Body of pancreas (tissue), 4 donors: ENCODE results near the gene POLR1C. TPM values are rescaled to one million over a fixed set of nuclear protein-coding genes. Genes with fewer than 3 reads are reported as not detected.

Experiments used
- ATAC-seq: fragments of 150-250 bp; one replicate; pipeline ENCODE4 v1.9.1; 2016
- DNase-seq, 4 donors: peaks; one replicate each; pipeline ENCODE4 v3.0.0-alpha.2; 2019
- H3K27ac ChIP-seq, 4 donors: fragments of 200-600 bp; sonication (generic); 1 replicate in 3 of 4; 2 replicates in 1 of 4; pipeline versions ENCODE4 v1.5.1 to v1.6.1; 2016 to 2019; ENCODE audit warnings: mild to moderate bottlenecking in 1 of 4, mixed read lengths in 1 of 4, moderate library complexity in 1 of 4
- H3K27me3 ChIP-seq, 2 donors: fragments of 200-600 bp; sonication (generic); one replicate each; pipeline ENCODE4 v1.6.0; 2016; ENCODE audit warnings: mild to moderate bottlenecking in 1 of 2
- H3K36me3 ChIP-seq, 2 donors: fragments of 200-600 bp; sonication (generic); replicated peaks in 1 of 2; 2 replicates each; pipeline ENCODE4 v1.5.1; 2016; ENCODE audit warnings: low read depth in 2 of 2; ENCODE audit not compliant: insufficient read depth in 1 of 2
- H3K4me1 ChIP-seq: fragments of 200-600 bp; sonication (generic); one replicate; pipeline ENCODE4 v1.6.0; 2016
- H3K4me3 ChIP-seq, 2 donors: fragments of 200-600 bp; sonication (generic); 1 replicate in 1 of 2; 2 replicates in 1 of 2; pipeline ENCODE4 v1.5.1; 2016 to 2019
- H3K9me3 ChIP-seq, 3 donors: fragments of 200-600 bp; sonication (generic); 1 replicate in 2 of 3; 2 replicates in 1 of 3; pipeline ENCODE4 v1.5.1; 2016
- POLR2A ChIP-seq, 3 donors: fragments of 450-650 bp; IDR thresholded peaks; one replicate each; pipeline ENCODE4 v1.6.1; 2016; ENCODE audit warnings: antibody characterized with exemption in 3 of 3, mild to moderate bottlenecking in 2 of 3
- WGBS, 2 donors: methylation state at CpG; one replicate each; pipeline ENCODE4 v1.1.5; 2017; 5-methylcytosine and 5-hydroxymethylcytosine counted together
- intact Hi-C: fragments of 100-400 bp; cut with DNase I; formaldehyde crosslinking; loops from one replicate; pipeline ENCODE4 v1.15.1; 2023
- total RNA-seq, 2 donors: library from RNA; depleted of rRNA; stranded (reverse); fragments of >200 nt; gene quantifications; one replicate each; pipeline ENCODE4 v1.1.0, GENCODE V29; 2016
- TF ChIP-seq, protein P1 (sequence below), 7 experiments: fragments of 450-650 bp in 4 of 7; fragments of 200-600 bp in 3 of 7; sonication (generic) in 3 of 7; IDR thresholded peaks; one replicate each; pipeline ENCODE4 v1.5.1; 2016 to 2019; ENCODE audit warnings: antibody characterized with exemption in 7 of 7

Gene POLR1C
- total RNA-seq, 2 donors from 2014 or later = 19.1 to 20.2 TPM

DNA sequence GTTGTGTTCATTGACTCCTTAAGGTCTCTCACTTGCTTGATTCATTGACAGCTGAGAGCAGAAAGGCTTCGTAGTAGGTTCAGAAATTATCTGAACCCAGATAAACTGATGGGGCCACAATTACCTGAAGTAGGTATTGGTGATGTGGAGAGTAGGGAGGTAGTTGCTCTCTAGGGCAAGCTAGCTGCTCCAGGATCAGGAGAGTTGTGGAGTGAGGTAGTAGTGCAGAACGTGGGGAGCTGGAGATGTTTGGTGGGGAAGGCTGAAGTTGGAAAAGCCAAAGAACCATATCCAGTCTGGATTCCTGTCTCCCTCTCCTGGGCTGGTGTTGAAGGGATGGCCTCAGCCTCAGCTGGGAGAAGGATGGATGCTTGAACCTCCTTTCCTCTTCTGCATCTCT is 23.7 kb upstream of the POLR1C start:
- TF ChIP-seq, protein P1, sequence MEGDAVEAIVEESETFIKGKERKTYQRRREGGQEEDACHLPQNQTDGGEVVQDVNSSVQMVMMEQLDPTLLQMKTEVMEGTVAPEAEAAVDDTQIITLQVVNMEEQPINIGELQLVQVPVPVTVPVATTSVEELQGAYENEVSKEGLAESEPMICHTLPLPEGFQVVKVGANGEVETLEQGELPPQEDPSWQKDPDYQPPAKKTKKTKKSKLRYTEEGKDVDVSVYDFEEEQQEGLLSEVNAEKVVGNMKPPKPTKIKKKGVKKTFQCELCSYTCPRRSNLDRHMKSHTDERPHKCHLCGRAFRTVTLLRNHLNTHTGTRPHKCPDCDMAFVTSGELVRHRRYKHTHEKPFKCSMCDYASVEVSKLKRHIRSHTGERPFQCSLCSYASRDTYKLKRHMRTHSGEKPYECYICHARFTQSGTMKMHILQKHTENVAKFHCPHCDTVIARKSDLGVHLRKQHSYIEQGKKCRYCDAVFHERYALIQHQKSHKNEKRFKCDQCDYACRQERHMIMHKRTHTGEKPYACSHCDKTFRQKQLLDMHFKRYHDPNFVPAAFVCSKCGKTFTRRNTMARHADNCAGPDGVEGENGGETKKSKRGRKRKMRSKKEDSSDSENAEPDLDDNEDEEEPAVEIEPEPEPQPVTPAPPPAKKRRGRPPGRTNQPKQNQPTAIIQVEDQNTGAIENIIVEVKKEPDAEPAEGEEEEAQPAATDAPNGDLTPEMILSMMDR (IDR thresholded peaks at IDR 0.05) = no peak
- TF ChIP-seq POLR2A (IDR thresholded peaks at IDR 0.05) = no peak
- WGBS, 2 donors = 70 to 80% methylated on average over 2 of the region's 2 CpGs
- no peaks in the 10 kb centered on the region for H3K27me3 ChIP-seq
- intact Hi-C loops = no loop called here
- no peak overlapping the region for H3K4me3 ChIP-seq
- ATAC-seq (no peak), DNase-seq (no peak)
- peaks cover 0 to 2% of the 10 kb centered on the region in 2 donors for H3K36me3 ChIP-seq
- H3K27ac ChIP-seq = no peak overlapping the region
- H3K9me3 ChIP-seq = no peaks in the 10 kb centered on the region
- H3K4me1 ChIP-seq = peaks cover 12% of the 10 kb centered on the region

DNA sequence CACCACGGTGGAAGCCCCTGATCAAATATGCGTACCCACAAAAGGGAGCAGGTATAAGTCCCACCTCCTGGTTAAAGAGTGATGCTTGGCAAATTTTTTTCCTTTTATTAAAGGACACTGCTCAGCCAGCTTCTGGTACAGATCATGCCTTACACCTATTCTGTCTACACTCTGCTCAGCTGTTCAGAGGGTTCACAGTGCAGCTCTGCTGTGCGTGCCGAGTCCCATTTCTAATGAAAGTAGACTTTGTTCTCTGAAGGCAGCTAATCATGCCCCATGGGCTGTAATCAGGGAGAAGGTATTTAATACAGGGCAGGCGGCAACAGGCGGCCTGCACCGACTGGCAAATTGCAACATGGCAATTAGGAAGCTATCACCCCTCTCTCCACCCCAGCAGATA is 23.1 kb upstream of the POLR1C start:
- DNase-seq = no peak
- TF ChIP-seq, protein P1 (IDR thresholded peaks at IDR 0.05) = no peak
- no peak for TF ChIP-seq POLR2A (IDR thresholded peaks at IDR 0.05)

DNA sequence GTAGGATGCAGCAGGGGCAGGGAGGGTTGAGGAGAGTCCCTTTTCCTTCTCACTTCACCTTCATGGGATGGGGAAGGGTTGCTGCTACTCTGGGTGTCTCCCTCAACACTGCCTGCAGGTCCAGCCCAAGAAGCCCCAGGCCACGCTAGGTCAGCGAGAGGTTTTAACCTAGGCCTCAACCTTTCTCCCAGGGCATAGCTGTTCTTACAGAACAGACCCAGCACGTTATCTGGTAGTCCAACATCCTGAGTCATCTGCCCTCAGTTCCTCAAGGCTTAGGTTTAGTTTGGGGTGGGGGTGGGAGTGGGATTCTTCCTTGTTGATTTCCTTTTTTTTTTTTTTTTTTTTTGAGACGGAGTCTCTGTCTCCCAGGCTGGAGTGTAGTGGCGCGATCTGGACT is 22.6 kb upstream of the POLR1C start:
- no peaks in the 10 kb centered on the region for H3K9me3 ChIP-seq
- WGBS, 2 donors = 86 to 96% methylated on average over 6 of the region's 6 CpGs
- no peak for TF ChIP-seq POLR2A (IDR thresholded peaks at IDR 0.05)
- TF ChIP-seq, protein P1 (IDR thresholded peaks at IDR 0.05) = no peak
- intact Hi-C loops = no loop called here
- no peak overlapping the region for H3K4me3 ChIP-seq
- DNase-seq (no peak), ATAC-seq (no peak)
- H3K4me1 ChIP-seq = peaks cover 12% of the 10 kb centered on the region
- no peaks in the 10 kb centered on the region for H3K27me3 ChIP-seq
- H3K27ac ChIP-seq = no peak overlapping the region
- peaks cover 0 to 2% of the 10 kb centered on the region in 2 donors for H3K36me3 ChIP-seq

More for the DNA sequence above, 23.1 kb upstream of the POLR1C start:
- Histone ChIP-seq H3K36me3 (peaks cover 0 to 2% of the 10 kb centered on the region in 2 donors), H3K4me3 (no peak overlapping the region), H3K9me3 (no peaks in the 10 kb centered on the region), H3K27me3 (no peaks in the 10 kb centered on the region), H3K27ac (no peak overlapping the region), H3K4me1 (peaks cover 12% of the 10 kb centered on the region)
- intact Hi-C loops = no loop called here
- peak; percentile 36 for ATAC-seq
- WGBS, 2 donors = 67 to 73% methylated on average over 7 of the region's 7 CpGs

DNA sequence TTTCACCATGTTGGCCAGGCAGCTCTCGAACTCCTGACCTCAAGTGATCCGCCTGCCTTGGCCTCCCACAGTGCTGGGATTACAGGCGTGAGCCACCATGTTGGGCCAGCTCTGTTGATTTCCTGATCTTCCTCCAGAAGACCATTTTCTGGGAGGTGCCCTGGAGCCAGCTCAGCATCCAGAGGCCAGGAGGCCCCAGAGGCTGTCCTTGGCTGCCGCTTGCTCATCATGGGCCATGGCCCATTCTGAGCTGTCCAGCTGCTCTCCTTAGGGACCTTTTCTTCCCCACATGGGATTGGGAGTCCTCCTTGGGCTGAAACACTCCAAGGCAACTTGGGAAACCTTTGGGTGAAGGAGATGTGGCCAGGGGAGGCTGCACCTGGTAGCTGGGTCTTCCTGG is 22.1 kb upstream of the POLR1C start:
- no peaks in the 10 kb centered on the region for H3K9me3 ChIP-seq
- no peaks in the 10 kb centered on the region for H3K27me3 ChIP-seq
- WGBS, 2 donors = 98 to 100% methylated on average over 1 to 4 of the region's 4 CpGs
- peaks cover 0 to 6% of the 10 kb centered on the region in 2 donors for H3K36me3 ChIP-seq
- TF ChIP-seq, protein P1 (IDR thresholded peaks at IDR 0.05) = no peak
- TF ChIP-seq POLR2A (IDR thresholded peaks at IDR 0.05) = no peak
- no peak for DNase-seq
- no peak overlapping the region for H3K27ac ChIP-seq
- intact Hi-C loops = no loop called here
- peaks cover 12% of the 10 kb centered on the region for H3K4me1 ChIP-seq
- no peak overlapping the region for H3K4me3 ChIP-seq
- no peak for ATAC-seq

DNA sequence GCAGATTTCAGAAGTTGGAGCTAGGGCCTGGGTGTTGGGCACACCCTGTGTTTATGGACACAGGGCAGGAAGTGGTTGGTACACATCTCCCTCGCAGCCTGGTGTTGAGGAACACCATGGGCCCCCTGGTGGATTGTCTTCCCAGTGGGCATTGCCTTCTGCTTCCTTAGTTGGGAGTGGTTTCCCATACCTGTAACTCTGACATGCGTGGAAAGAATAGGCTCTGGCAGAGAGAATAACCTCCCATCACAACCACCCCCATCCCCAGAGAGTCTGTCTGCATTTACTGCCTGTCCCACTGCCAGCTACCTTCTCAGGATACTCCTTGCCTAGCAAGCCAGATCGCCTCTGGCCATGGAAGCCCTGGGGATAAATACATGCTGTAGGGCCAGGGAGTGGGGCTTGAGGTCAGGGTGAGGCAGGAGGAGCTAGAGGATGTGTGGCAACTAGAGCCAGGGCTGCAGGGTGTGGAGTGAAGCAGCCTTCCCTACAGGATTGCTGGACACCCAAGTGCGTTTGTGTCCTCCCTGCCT is 21.4 kb upstream of the POLR1C start:
- DNase-seq = no peak
- H3K4me1 ChIP-seq = peaks cover 12% of the 10 kb centered on the region
- no peaks in the 10 kb centered on the region for H3K9me3 ChIP-seq
- no peak overlapping the region for H3K4me3 ChIP-seq
- peaks cover 4 to 12% of the 10 kb centered on the region in 2 donors for H3K36me3 ChIP-seq
- H3K27ac ChIP-seq = no peak overlapping the region
- H3K27me3 ChIP-seq = no peaks in the 10 kb centered on the region
- intact Hi-C loops = no loop called here
- WGBS, 2 donors = 79 to 92% methylated on average over 4 of the region's 4 CpGs
- no peak for ATAC-seq
- TF ChIP-seq, protein P1 (IDR thresholded peaks at IDR 0.05) = no peak
- no peak for TF ChIP-seq POLR2A (IDR thresholded peaks at IDR 0.05)
